ENCODE measurements around the gene MCCD1.
"Not testable (repeated sequence)": the region's sequence is repeated elsewhere in the genome, so short reads cannot be mapped to it uniquely, and the experiment has no call there.

The MCCD1 gene, protein sequence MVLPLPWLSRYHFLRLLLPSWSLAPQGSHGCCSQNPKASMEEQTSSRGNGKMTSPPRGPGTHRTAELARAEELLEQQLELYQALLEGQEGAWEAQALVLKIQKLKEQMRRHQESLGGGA

DNA sequence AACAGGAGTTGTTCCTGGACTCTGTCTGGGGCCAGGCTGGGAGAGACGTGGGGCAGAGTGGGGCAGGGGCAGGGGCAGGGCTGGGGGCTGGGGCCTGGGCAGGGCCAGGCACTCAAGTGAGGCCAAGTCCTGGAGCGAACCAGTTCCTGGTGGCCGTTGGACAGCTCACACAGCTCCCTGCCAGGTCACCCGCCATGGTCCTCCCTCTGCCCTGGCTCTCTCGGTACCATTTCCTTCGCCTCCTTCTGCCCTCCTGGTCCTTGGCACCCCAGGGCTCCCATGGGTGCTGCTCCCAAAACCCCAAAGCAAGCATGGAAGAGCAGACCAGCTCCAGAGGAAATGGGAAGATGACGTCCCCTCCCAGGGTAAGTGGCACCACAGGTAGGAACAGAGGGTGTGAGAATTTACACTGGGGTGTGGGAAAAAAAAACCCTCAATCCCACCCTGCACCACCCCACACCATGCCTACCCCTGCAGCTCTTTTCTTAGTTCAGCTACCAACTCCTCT lies at the start of gene MCCD1:
Gene MCCD1, plus strand, starts transcription at position 142 of the 508 bp plus-strand sequence. Its CDS starts 53 bp downstream, at position 195.
- DNase-seq (ENCODE audit: low read depth in 2 of 3, low spot score in 2 of 3) = no peak

DNA sequence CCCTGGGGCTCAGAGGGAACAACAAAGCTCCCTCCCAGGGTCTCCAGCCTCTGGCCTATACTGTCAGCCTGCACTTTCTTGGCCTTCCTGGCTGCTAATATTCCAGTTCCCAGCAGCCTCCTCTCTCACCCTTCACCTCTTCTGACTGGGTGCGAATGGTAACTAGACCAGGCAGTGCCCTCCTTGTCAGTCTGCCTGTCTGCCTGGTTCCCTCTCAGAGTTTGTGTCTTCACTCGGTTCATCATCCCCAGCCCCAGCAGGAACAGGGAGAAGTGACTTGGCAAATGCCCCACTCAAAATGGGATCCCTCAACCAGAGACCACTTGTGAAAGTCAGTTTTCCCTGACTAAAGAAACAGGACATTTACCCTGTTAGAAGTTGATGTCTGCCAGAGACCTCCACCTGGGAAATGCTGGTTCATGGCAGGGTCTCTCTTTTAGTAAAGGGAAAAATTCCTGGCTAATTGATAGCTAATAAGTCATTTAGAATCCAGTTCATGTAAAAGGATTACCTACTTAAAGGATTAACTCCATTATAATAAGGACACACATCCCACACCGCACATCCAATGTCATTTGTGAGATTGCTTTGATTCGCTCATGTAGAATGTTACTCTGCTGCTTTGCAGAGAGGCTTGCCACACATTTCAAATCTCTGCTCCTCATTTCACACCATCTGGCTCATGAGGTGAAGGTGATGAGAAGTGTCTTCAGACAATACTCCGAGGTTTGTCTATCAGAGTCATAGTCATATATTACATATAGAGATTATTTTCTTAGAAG lies 49.4 kb upstream of the MCCD1 start:
- no peak for DNase-seq (ENCODE audit: low read depth in 2 of 3, low spot score in 2 of 3)

DNA sequence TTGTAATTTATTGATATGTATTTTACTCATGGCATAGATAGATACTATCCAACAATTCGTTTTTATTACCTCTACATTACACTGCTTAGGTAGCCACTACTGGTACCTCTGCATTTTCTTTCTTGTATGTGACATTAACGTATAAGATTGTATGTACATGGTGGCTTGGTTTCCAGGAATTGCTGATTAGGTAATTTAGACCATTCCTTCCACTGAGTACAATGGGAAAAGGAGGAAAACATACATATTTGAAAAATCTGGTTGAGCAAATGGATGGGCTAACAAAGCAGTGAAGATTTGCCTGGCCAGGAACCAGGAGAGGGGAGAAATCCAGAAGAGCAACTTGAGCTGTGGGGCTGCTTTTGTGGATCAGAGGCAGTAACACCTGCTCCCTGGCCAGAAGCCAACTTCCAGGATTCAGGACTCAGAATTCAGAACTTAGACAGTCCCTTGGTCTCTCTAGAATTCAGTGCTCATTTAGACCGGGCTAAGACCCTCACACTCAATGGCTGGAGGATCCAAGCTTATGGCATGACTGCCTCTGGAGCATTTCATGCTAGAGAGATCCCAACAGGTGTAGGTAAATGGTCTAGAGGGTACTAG lies 48.7 kb upstream of the MCCD1 start:
- DNase-seq (ENCODE audit: low read depth in 2 of 3, low spot score in 2 of 3) = no peak

DNA sequence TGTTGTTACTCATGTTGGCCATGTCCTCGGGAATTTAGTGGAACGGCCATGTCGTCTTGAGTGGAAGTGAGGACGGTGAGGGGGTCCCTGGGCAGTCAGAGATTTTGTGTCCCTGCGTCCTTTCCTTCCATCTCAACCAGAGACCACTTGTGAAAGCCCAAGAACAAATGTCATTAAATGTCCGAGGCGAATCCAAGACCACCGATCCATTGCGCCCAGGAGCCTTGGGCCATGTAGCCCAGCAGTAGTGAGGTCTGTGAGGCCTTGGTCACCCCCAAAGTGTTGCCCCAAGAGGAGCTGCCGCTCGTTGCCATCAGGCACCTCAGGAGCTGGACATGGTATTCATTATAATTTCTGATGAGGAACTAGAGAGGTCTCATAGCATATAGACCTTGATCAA lies 48.2 kb upstream of the MCCD1 start:
- no peak for DNase-seq (ENCODE audit: low read depth in 2 of 3, low spot score in 2 of 3)

DNA sequence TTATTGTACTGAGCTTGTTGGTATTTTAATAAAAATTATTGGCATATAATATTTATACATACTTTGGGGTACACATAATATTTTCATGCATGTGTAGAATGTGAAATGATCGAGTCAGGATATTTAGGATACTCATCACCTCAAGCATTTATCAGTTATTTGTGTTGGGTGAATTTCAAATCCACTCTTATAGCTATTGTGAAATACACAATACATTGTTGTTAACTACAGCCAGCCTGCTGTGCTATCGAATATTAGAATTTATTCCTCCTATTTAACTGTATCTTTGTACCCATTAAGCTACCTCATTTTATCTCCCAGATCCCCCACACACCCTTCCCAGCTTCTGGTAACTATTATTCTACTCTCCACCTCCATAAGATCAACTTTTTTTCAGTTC lies 45.4 kb upstream of the MCCD1 start:
- DNase-seq (ENCODE audit: low read depth in 2 of 3, low spot score in 2 of 3) = no peak

DNA sequence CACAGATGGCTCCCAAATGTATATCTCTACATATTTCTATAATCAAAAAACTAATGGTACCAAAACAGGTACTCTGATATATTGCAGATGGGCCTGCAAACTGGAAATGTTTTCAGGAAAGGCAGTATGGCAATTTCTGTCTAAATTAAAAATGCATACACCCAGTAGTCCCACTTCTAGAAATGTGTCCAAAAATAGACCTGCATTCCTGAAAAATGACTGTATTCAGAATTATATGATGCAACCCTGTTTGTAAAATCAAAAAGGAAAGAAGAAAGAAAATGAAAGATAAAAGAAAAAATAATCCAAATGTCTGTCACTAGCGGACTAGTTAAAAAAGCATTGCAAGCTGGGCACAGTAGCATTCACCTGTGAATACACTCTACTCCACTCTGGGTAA lies 43.7 kb upstream of the MCCD1 start:
- no peak for DNase-seq (ENCODE audit: low read depth in 2 of 3, low spot score in 2 of 3)

DNA sequence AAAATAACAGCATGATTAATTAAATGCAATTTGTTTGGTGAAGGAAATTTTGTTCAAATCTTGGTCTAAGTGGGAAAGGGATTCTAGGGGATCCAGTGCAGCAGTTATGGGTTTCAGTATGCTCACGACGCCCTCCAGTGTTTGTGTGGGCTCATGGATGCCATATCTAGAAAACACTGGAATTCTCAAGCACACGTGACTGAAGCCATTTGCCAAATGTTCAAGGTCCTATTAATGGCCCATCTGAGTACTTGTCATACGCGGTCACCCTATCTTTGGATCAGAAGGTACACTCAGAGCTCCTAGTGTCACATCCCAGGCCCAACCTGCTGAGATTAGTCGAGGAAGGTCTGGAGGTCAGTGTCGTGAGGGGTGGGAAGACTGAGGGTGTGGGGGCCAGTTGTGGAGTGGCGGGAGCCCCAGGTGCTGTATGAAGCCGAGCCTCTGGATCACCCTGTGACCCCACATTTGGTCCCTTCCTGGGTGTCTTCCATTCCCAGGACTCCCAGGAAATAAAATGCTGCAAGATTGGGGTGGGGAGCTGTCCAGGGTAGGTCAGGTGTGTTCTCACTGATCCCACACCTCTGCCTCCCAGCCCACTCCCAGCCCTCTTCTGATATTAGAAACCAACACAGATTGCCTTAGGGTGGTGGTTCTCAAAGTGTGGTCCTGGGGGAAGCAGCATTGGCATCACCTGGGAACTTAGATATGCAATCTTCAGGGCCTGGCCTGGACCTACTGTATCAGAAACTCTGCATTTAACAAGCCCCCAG lies 42.5 kb upstream of the MCCD1 start:
- not testable (repeated sequence) for DNase-seq (ENCODE audit: low read depth in 2 of 3, low spot score in 2 of 3)

DNA sequence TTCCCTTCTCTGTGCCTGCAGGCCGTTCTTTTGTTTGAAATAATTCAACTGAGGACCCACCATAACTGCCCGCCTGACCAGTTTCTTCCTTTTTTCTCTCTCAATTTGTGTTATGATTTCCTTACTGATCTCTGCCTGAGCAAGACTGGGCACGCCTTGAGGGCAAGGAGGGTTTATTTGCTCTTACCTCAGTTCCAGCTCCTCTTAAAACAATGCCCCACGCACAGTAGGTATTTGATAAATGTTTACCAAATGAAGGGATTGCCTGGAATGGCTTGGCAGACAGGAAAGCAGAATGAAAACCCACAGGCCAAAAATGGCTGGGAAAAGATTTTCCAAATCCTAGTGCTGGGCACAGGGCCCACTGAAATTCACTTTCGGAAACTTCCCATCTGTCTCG lies 41.1 kb upstream of the MCCD1 start:
- DNase-seq (ENCODE audit: low read depth in 2 of 3, low spot score in 2 of 3) = not testable (repeated sequence)

DNA sequence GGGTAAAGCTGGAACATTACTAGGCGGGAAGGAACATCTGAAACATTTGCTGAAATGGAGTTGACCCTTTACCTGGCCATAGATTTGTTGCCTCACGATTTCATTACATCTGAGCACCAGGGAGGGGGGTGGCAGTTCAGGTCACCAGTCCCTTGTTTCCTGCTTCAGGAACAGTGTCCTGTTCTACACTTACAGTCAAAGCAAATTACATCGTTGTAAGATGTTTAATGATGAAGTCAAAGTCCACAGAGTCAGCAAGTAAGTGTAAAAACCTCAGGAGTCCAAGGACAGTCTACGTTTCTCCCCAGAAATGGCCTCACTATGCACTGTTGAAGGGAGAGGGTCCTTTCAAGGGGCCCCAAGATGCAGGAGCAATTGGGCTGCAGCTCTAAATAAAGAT lies 39.7 kb upstream of the MCCD1 start:
- no peak for DNase-seq (ENCODE audit: low read depth in 2 of 3, low spot score in 2 of 3)

DNA sequence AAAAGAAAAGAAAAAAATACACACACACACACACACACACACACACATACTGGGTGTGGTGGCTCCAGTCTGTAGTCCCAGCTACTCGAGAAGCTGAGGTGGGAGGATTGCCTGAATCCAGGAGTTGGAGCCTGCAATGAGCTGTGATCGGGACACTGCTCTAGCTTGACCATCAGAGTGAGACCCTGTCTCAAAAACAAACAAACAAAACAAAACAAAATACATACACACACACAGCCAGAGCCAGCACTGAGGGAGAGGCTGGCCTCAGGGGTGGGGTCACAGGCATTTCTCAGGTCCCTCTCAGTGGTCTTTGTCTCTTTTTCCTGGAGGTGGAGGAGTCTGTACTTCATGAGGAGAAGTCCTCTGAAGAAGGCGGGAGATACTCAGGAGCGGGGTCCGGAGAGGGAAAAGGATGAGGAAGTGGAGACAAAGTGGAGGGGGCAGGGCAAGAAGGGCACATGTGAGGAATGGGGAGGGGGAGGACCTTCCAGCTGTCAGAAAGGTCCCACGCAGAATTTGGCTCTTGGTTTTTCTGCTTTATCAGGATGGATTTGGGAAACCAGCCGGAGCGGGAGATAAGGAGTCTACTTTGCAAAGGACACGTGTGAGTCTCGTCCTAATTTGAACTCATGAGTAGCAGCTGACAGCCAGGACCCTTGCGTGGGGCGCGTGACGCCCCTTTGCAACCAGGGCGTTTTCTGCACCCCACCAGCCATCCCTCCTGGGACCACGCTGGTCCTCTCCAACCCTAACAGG lies 38.5 kb upstream of the MCCD1 start:
- no peak for DNase-seq (ENCODE audit: low read depth in 2 of 3, low spot score in 2 of 3)

DNA sequence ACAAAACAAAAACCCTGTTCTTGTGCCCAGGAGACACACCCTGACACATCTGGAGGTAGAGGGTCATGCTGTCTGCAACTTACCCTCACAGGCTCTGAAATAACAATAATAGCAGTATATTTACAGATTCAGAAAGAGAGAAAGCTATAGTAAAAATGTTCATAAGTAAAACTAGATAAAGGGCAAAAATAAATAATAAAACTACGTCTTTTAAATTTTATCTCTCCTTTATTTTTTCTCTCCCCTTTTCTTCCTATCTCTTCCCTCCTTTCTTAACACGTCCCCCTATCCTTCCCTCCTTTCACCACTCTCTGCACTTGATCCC lies 35.2 kb upstream of the MCCD1 start:
- DNase-seq (ENCODE audit: low read depth in 2 of 3, low spot score in 2 of 3) = not testable (repeated sequence)

DNA sequence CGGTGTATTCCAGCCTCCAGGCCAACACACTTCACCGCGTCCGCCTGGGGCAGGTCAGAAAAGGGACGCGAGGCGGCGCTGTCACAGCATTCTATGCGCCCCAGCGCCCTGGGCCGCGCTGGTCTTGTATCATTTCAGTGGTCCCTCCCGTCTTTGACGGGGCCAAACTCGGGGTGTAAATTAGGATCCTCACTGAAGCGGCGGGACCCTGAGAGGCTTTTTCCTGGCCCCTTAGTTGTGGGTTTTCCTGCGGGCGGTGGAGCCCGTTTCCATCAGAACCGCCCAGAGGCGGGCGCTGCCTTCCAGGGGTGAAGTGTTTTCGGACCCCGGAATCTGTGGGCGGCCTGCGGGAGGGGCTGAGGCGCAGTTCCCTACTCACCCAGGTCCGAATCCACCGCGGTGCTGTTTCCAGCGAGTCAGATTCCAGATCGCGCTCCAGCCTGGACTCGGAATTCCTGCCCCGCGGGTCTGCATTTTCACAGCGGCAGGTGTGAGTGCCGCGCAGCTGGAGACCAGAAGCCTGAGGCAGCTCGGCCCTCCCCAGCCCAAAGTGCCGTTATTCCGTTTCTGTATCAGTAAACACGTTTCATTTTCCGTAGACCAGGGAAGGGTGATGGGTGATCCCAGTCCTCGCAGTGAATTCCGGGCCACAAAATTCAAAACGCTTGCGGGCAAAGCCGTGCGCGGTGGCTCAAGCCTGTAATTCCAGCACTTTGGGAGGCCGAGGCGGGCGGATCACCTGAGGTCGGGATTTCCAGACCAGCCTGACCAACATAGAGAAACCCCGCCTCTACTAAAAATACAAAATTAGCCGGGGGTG lies 34.7 kb upstream of the MCCD1 start:
- peak; percentile 58 to 68 (median 66) for DNase-seq (ENCODE audit: low read depth in 2 of 3, low spot score in 2 of 3)

DNA sequence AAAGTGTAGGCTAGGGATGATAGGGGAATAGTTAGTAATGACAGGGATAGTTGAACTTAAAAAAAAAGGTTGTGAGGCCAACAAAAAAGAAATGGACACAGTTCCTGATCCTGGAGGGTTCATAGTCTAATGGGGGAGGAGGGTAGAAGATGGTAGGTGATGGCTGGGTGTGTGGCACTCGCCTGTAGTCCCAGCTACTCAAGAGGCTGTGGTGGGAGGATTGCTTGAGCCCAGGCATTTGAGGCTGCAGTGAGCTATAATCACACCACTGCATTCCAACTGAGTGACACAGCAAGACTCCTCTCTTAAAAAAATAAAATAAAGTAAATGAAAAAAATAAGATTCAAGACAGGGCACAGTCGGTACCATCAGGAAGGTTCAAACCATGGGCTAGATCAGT lies 33.2 kb upstream of the MCCD1 start:
- no peak for DNase-seq (ENCODE audit: low read depth in 2 of 3, low spot score in 2 of 3)

DNA sequence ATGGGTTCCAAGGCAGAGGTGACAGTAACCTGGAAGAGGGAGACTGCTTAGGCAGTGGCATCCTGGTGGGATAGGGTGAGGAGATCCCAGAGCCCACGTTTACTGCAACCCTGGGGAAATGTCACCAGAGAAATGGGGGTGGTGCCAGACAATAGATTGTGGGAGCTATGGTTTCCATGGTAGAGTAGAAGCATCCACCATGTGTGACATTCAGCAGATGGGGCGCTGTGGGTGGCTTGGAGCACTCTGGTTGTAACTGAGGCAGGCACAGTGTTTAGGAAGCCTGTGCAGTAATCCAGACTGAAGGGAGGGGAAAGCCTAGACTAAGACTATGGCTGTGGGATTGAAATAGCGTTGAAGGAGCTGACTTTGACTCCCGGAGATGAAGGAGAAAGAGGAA lies 31.9 kb upstream of the MCCD1 start:
- not testable (repeated sequence) for DNase-seq (ENCODE audit: low read depth in 2 of 3, low spot score in 2 of 3)

DNA sequence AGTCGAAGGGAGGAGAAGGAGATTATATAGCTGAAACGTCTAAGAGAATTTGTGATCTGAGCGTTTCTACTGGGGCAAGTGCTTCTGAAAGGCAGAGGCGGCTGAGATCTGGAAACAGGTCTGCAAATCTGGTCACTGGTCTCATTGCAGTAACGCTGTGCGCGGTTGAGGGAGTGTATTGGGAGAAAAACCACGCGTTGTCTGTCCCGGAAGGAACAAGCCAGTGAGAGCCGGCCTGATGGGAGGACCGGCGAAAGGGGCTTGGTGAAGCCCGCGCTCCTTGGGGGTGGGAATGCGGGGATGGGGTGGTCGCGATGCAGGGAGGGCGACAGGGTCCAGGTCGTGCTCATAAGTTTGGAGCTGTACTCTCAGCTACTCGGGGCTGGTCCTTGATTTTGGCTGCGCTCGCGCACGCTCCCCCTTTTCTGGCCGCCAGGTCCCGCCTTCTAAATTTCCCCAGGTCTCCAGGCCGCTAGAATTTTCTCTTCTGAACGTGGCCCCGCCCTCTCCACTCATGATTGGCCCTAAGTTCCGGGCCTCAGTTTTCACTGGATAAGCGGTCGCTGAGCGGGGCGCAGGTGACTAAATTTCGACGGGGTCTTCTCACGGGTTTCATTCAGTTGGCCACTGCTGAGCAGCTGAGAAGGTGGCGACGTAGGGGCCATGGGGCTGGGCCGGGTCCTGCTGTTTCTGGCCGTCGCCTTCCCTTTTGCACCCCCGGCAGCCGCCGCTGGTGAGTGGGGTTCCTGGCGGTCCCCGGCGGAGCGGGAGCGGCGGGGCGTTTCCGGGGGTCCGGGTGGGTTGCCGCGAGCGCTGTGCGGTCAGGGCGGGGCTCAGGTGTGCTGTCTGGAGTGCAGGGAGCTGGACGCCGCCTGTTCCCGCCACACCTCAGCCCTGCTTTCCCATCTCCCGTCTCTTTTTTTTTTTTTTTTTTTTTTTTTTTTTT lies 31.0 kb upstream of the MCCD1 start, which contains the start of gene MICB:
Gene MICB, plus strand, starts transcription at position 615 of the 946 bp plus-strand sequence. Its CDS starts 49 bp downstream, at position 664.
- DNase-seq (ENCODE audit: low read depth in 2 of 3, low spot score in 2 of 3) = peak; percentile 52 to 69 (median 56)

DNA sequence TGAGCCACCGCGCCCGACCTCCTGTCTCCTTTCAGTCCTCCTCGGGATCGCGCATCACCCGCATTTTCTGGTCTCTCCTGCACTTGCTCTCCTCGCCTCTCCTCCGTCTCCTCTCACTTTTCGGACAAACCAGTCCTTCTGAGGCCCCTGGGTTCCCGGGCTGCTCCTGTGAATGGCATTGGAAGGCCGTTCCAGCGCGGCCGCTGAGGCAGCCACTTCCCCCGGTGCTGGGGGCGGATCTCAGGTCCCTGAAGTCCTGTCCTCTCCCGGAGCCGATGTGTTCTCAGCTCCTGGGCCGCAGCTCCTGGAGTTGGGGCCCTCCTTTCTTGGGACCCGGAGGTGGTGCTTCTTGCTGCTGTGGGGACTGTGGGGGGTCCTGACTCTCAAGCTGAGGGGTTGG lies 30.0 kb upstream of the MCCD1 start:
- DNase-seq (ENCODE audit: low read depth in 2 of 3, low spot score in 2 of 3) = no peak

DNA sequence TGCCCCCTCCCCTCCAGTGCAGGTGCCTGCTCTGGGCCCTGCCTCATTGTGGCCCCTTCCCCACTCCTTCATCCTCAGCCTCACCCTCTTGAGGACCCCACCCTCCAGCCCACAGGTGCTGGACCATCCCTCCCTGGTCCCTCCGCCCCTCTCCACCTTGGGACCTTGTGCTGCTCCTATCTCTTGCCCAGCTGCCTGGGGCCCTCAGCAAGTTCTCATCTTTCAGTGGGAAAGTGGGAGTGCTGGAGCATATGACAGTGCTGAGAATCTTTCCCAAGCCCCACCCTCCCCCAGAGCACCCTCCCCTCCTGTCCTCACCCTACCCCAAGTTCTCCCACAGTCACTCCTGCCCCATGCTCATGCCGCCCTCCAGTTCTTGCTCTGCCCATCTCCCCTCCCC lies 29.1 kb upstream of the MCCD1 start:
- DNase-seq (ENCODE audit: low read depth in 2 of 3, low spot score in 2 of 3) = not testable (repeated sequence)

DNA sequence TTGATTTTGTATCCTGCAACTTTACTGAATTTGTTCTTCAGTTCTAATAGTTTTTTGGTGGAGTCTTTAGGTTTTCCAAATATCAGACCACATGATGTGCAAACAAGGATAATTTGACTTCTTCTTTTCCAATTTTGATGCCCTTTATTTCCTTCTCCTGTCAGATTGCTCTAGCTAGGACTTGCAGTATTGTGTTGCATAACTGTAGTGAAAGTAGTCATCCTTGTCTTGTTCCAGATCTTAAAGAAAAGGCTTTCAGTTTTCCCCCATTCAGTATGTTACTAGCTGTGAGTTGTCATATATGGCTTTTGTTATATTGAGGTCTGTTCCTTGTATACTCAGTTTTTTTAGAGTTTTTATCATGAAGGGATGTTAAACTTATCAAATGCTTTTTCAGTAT lies 26.2 kb upstream of the MCCD1 start:
- DNase-seq (ENCODE audit: low read depth in 2 of 3, low spot score in 2 of 3) = no peak

DNA sequence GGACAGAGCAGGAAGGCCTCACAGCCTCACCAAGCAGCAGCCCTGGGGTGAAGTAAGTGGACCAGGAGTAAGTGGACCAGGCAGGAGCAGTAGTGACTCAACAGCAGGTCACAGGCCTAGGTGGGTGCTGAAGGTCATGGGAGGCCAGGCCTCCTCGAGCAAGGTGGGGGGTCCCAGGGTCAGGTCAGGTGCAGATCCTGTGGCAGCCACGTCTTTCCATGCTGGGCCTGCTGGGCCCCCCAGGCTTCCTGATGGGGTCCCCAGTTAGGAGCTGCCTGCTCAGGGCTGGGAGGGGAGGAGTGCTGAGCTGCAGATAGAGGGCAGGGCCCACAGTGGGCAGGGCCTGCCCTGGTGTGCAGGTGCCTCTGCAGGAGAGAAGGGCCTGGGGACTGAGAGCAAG lies 19.7 kb upstream of the MCCD1 start:
- not testable (repeated sequence) for DNase-seq (ENCODE audit: low read depth in 2 of 3, low spot score in 2 of 3)

Measured in activated CD8-positive, alpha-beta memory T cell treated with anti-CD3 and anti-CD28 coated beads for 48 hours (primary cell).